ENCODE results near the gene GARNL3.
A peak's percentile ranks its signal among the peaks of the same experiment; 100 is the strongest.

Gene GARNL3

GRCh38 chr9:127320115-127320378, 55.5 kb downstream of the GARNL3 start:
- Histone ChIP-seq H3K27ac (no peak overlapping the region), H3K4me3 (ENCODE audit: low read depth, low read length) (peak overlapping the region; percentile 20), H3K4me1 (peaks cover 9% of the 10 kb centered on the region), H3K36me3 (ENCODE audit: control insufficient read depth, insufficient read depth, low read length) (no peaks in the 10 kb centered on the region), H2AFZ (no peak overlapping the region), H3K9ac (no peak overlapping the region), H3K27me3 (ENCODE audit: control insufficient read depth, insufficient read depth, low read length) (no peaks in the 10 kb centered on the region), H3K4me2 (ENCODE audit: low read length) (peak overlapping the region; percentile 43), H3K9me3 (ENCODE audit: control insufficient read depth, low read length) (no peaks in the 10 kb centered on the region), H3K79me2 (no peaks in the 10 kb centered on the region)
- TF ChIP-seq CTCF (IDR thresholded peaks at IDR 0.05), result no peak

- no peak overlapping the region for H3K27ac ChIP-seq
- no peaks in the 10 kb centered on the region for H3K9me3 ChIP-seq (ENCODE audit: control insufficient read depth, low read length)
- no peaks in the 10 kb centered on the region for H3K27me3 ChIP-seq (ENCODE audit: control insufficient read depth, insufficient read depth, low read length)
- no peaks in the 10 kb centered on the region for H3K36me3 ChIP-seq (ENCODE audit: control insufficient read depth, insufficient read depth, low read length)
- H3K79me2 ChIP-seq, result no peaks in the 10 kb centered on the region
- H3K9ac ChIP-seq, result no peak overlapping the region
- no peak overlapping the region for H2AFZ ChIP-seq
- H3K4me2 ChIP-seq (ENCODE audit: low read length), result no peak overlapping the region
- TF ChIP-seq CTCF (IDR thresholded peaks at IDR 0.05), result no peak
- H3K4me1 ChIP-seq, result peaks cover 9% of the 10 kb centered on the region
- H3K4me3 ChIP-seq (ENCODE audit: low read depth, low read length), result no peak overlapping the region
Observed at GRCh38 chr9:127323393-127323792, 58.8 kb downstream of the GARNL3 start.

- no peak overlapping the region for H2AFZ ChIP-seq
- peaks cover 4% of the 10 kb centered on the region for H3K4me1 ChIP-seq
- no peak overlapping the region for H3K4me2 ChIP-seq (ENCODE audit: low read length)
- no peak overlapping the region for H3K27ac ChIP-seq
- no peak for TF ChIP-seq CTCF (IDR thresholded peaks at IDR 0.05)
- H3K27me3 ChIP-seq (ENCODE audit: control insufficient read depth, insufficient read depth, low read length), result no peaks in the 10 kb centered on the region
- H3K4me3 ChIP-seq (ENCODE audit: low read depth, low read length), result no peak overlapping the region
- H3K36me3 ChIP-seq (ENCODE audit: control insufficient read depth, insufficient read depth, low read length), result no peaks in the 10 kb centered on the region
- no peaks in the 10 kb centered on the region for H3K9me3 ChIP-seq (ENCODE audit: control insufficient read depth, low read length)
- H3K79me2 ChIP-seq, result no peaks in the 10 kb centered on the region
- H3K9ac ChIP-seq, result no peak overlapping the region
Observed at GRCh38 chr9:127330501-127330900, 65.9 kb downstream of the GARNL3 start.

GRCh38 chr9:127333221-127334064, 68.9 kb downstream of the GARNL3 start:
- no peaks in the 10 kb centered on the region for H3K9me3 ChIP-seq (ENCODE audit: control insufficient read depth, low read length)
- H2AFZ ChIP-seq, result no peak overlapping the region
- H3K4me1 ChIP-seq, result peaks cover 4% of the 10 kb centered on the region
- H3K9ac ChIP-seq, result no peak overlapping the region
- H3K27ac ChIP-seq, result peak overlapping the region; percentile 4
- no peak overlapping the region for H3K4me2 ChIP-seq (ENCODE audit: low read length)
- H3K4me3 ChIP-seq (ENCODE audit: low read depth, low read length), result no peak overlapping the region
- TF ChIP-seq CTCF (IDR thresholded peaks at IDR 0.05), result no peak
- no peaks in the 10 kb centered on the region for H3K36me3 ChIP-seq (ENCODE audit: control insufficient read depth, insufficient read depth, low read length)
- no peaks in the 10 kb centered on the region for H3K79me2 ChIP-seq
- no peaks in the 10 kb centered on the region for H3K27me3 ChIP-seq (ENCODE audit: control insufficient read depth, insufficient read depth, low read length)

GRCh38 chr9:127334725-127335124, 70.2 kb downstream of the GARNL3 start:
- H2AFZ ChIP-seq, result no peak overlapping the region
- no peak overlapping the region for H3K9ac ChIP-seq
- no peak overlapping the region for H3K4me2 ChIP-seq (ENCODE audit: low read length)
- H3K36me3 ChIP-seq (ENCODE audit: control insufficient read depth, insufficient read depth, low read length), result no peaks in the 10 kb centered on the region
- H3K4me1 ChIP-seq, result peaks cover 4% of the 10 kb centered on the region
- no peaks in the 10 kb centered on the region for H3K9me3 ChIP-seq (ENCODE audit: control insufficient read depth, low read length)
- H3K27ac ChIP-seq, result no peak overlapping the region
- TF ChIP-seq CTCF (IDR thresholded peaks at IDR 0.05), result no peak
- H3K79me2 ChIP-seq, result no peaks in the 10 kb centered on the region
- H3K27me3 ChIP-seq (ENCODE audit: control insufficient read depth, insufficient read depth, low read length), result no peaks in the 10 kb centered on the region
- no peak overlapping the region for H3K4me3 ChIP-seq (ENCODE audit: low read depth, low read length)

Data from parathyroid adenoma (tissue), 2 donors.